ENCODE results near the gene CPXM1. TPM values are rescaled to one million over a fixed set of nuclear protein-coding genes. Genes with fewer than 3 reads are reported as not detected.

Gene CPXM1
- total RNA-seq, 2 experiments from 2014 or later: 2.7 to 2.9 TPM

Other genes starting within 250 kb of the CPXM1 start
- 100 to 1,000 TPM; 504 to 532 TPM for gene NOP56, start 148.0 kb downstream of the CPXM1 start, total RNA-seq
- 100 to 1,000 TPM in 1 of 2 experiments, 10 to 100 TPM in 1; 92.4 to 115 TPM for gene IDH3B, start 136.4 kb downstream of the CPXM1 start, total RNA-seq
- gene EBF4, start 107.8 kb downstream of the CPXM1 start, total RNA-seq: 1 to 10 TPM; 3.7 to 4.3 TPM
- not detected for gene C20orf141, start 14.4 kb upstream of the CPXM1 start, total RNA-seq
- not detected for gene TMEM239, start 15.7 kb upstream of the CPXM1 start, total RNA-seq
- gene PCED1A, start 40.0 kb upstream of the CPXM1 start, total RNA-seq: 10 to 100 TPM; 29.4 to 35.3 TPM
- 10 to 100 TPM; 32.3 to 47.6 TPM for gene VPS16, start 40.1 kb upstream of the CPXM1 start, total RNA-seq
- gene PTPRA, start 72.9 kb upstream of the CPXM1 start, total RNA-seq: 10 to 100 TPM; 58.5 to 86.3 TPM
- gene GNRH2, start 243.0 kb upstream of the CPXM1 start, total RNA-seq: 1 to 10 TPM; 8.0 to 8.3 TPM
- gene MRPS26, start 245.4 kb upstream of the CPXM1 start, total RNA-seq: 100 to 1,000 TPM; 107 to 153 TPM

Data from activated CD4-positive, alpha-beta T cell treated with anti-CD3 and anti-CD28 coated beads for 36 hours (primary cell).